Pancreas (tissue), 10 donors: ENCODE measurements around the gene TNS3. TPM values are rescaled to one million over a fixed set of nuclear protein-coding genes. Genes with fewer than 3 reads are reported as not detected.

Experiments used
- ATAC-seq, 4 donors: fragments of 200-7000 bp; cut with Tn5 transposase; one replicate each; pipeline versions ENCODE4 v1.8.0 to v1.9.1; 2020; ENCODE audit warnings: mild to moderate bottlenecking in 4 of 4, moderate library complexity in 4 of 4
- DNase-seq, 6 donors: peaks; one replicate each; pipeline ENCODE4 v3.0.0-alpha.2; 2020
- FAIRE-seq: peaks from 2 replicates; lab custom pipeline; 2012; peaks lifted over from hg19 to GRCh38; lab: Jason Lieb, UNC
- H3K27ac ChIP-seq, 4 donors: fragments of 200-600 bp; sonication (generic); 1 replicate in 3 of 4; 2 replicates in 1 of 4; pipeline versions ENCODE4 v1.5.0 to v1.8.0; 2020
- H3K27me3 ChIP-seq, 4 donors: fragments of 200-600 bp; one replicate each; pipeline ENCODE4 v1.8.0; 2021
- H3K36me3 ChIP-seq, 3 donors: fragments of 200-600 bp; sonication (generic) in 1 of 3; one replicate each; pipeline versions ENCODE4 v1.5.0 to v1.8.0; 2020 to 2021
- H3K4me1 ChIP-seq, 3 donors: fragments of 200-600 bp; one replicate each; pipeline ENCODE4 v1.8.0; 2021
- H3K4me3 ChIP-seq, 4 donors: fragments of 200-600 bp; sonication (generic) in 2 of 4; one replicate each; pipeline versions ENCODE4 v1.5.0 to v1.8.0; 2020 to 2021
- H3K9me3 ChIP-seq, 4 donors: fragments of 200-600 bp; one replicate each; pipeline ENCODE4 v1.8.0; 2021
- WGBS, 2 donors: extraction: QIAGEN DNeasy Blood & Tissue Kit; methylation state at CpG; one replicate each; pipeline ENCODE4 v1.1.7; 2013; 5-methylcytosine and 5-hydroxymethylcytosine counted together
- intact Hi-C, 3 donors: fragments of 100-400 bp; cut with DNase I; formaldehyde crosslinking; loops; one replicate each; pipeline versions ENCODE4 v1.11.1 to v1.14.2; 2022
- polyA plus RNA-seq, 2 donors: library from polyadenylated mRNA; stranded (reverse); fragments of 200-250 nt; gene quantifications; one replicate each; pipeline ENCODE4 v1.2.3, GENCODE V29; 2013
- total RNA-seq, 6 donors: library from RNA; stranded (reverse); fragmentation: NEBNext Ultra II Directional in 4 of 6; extraction: Animal tissue kit (Norgen Biotek cat#: 25700) in 4 of 6; gene quantifications; one replicate each; pipeline versions ENCODE4 v1.2.1 to v1.2.4, GENCODE V29; 2021 to 2023
- TF ChIP-seq, protein P1 (sequence below), 4 donors: fragments of 200-600 bp; sonication (generic) in 3 of 4; IDR thresholded peaks; one replicate each; pipeline versions ENCODE4 v1.5.0 to v1.8.0; 2021; ENCODE audit warnings: antibody characterized with exemption in 4 of 4
- donor health status: healthy with polysubstance abuse.
- donor health status: DM: no; HTN: no; CAD: no; lungs with moderate emphysema.
- donor health status: DM: no; HTN: no; CAD: no.
- donor health status: control.
- donor health status: control.
- donor health status: Bipolar disorder and iron deficiency.
- donor health status: DM: yes; HTN: yes; CAD: no.
- donor health status: DM: no; HTN: no; CAD: no.
- donor health status: DM: no; HTN: no; CAD: no.
- donor health status: DM: yes; HTN: yes; CAD: no.

The TNS3 gene
- total and polyA plus RNA-seq, 8 donors = 28.0 to 125 (median 91.2) TPM

- Histone ChIP-seq H3K27ac (no peak overlapping the region), H3K4me3 (no peak overlapping the region), H3K4me1 (peaks cover 0 to 10% (median 6%) of the 10 kb centered on the region in 3 donors), H3K9me3 (no peaks in the 10 kb centered on the region), H3K27me3 (no peaks in the 10 kb centered on the region), H3K36me3 (no peaks in the 10 kb centered on the region)
- DNase-seq = no peak
- no peak for FAIRE-seq
- TF ChIP-seq, protein P1, sequence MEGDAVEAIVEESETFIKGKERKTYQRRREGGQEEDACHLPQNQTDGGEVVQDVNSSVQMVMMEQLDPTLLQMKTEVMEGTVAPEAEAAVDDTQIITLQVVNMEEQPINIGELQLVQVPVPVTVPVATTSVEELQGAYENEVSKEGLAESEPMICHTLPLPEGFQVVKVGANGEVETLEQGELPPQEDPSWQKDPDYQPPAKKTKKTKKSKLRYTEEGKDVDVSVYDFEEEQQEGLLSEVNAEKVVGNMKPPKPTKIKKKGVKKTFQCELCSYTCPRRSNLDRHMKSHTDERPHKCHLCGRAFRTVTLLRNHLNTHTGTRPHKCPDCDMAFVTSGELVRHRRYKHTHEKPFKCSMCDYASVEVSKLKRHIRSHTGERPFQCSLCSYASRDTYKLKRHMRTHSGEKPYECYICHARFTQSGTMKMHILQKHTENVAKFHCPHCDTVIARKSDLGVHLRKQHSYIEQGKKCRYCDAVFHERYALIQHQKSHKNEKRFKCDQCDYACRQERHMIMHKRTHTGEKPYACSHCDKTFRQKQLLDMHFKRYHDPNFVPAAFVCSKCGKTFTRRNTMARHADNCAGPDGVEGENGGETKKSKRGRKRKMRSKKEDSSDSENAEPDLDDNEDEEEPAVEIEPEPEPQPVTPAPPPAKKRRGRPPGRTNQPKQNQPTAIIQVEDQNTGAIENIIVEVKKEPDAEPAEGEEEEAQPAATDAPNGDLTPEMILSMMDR (IDR thresholded peaks at IDR 0.05) = no peak
- WGBS, 2 donors = 89 to 95% methylated on average over 7 of the region's 7 CpGs
- ATAC-seq = no peak
- intact Hi-C loops = no loop called here
Observed at GRCh38 chr7:47267346-47267745, 314.6 kb downstream of the TNS3 start.

DNA sequence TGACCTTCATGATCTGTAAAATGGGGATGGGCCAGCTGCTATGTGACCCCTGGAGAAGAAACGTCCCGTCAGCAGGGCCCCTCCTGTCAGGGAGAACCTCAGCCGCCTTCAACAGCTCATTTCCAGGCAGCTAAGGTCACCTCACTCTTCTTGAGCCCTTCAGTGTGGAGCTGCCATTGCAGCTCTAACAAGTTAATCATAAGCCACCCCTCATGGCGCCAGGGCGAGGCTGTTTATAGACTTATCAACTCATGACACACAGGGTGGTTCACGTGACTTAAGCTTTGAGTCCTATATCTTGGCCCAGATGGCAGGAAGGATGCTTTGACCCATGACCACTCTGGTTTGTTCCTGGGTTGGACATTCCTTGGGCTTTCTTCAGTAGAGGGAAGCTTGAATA, 315.1 kb downstream of the TNS3 start:
- no peak overlapping the region for H3K4me3 ChIP-seq
- FAIRE-seq = no peak
- H3K27me3 ChIP-seq = no peaks in the 10 kb centered on the region
- no peaks in the 10 kb centered on the region for H3K36me3 ChIP-seq
- ATAC-seq = peak; percentile 80 to 88 (median 87)
- WGBS, 2 donors = 21% methylated on average over 6 of the region's 6 CpGs
- no peaks in the 10 kb centered on the region for H3K9me3 ChIP-seq
- H3K27ac ChIP-seq = peak overlapping the region in 2 of 4 donors; percentile 1 to 39
- intact Hi-C loops = no loop called here
- DNase-seq = peak in 4 of 6 donors; percentile 58 to 67 (median 62)
- peaks cover 0 to 10% (median 6%) of the 10 kb centered on the region in 3 donors for H3K4me1 ChIP-seq
- TF ChIP-seq, protein P1 (IDR thresholded peaks at IDR 0.05) = no peak

GRCh38 chr7:47266131-47266706, 315.7 kb downstream of the TNS3 start:
- FAIRE-seq = peak; percentile 5
- intact Hi-C loops = no loop called here

GRCh38 chr7:47265621-47266020, 316.3 kb downstream of the TNS3 start:
- no peak overlapping the region for H3K4me3 ChIP-seq
- DNase-seq (no peak), FAIRE-seq (no peak), ATAC-seq (no peak)
- 89 to 94% methylated on average over 4 of the region's 4 CpGs for WGBS, 2 donors
- H3K27me3 ChIP-seq = no peaks in the 10 kb centered on the region
- H3K27ac ChIP-seq = no peak overlapping the region
- no peaks in the 10 kb centered on the region for H3K36me3 ChIP-seq
- intact Hi-C loops = no loop called here
- H3K4me1 ChIP-seq = peaks cover 0 to 10% (median 6%) of the 10 kb centered on the region in 3 donors
- TF ChIP-seq, protein P1 (IDR thresholded peaks at IDR 0.05) = no peak
- H3K9me3 ChIP-seq = no peaks in the 10 kb centered on the region

More at GRCh38 chr7:47266131-47266706, 315.7 kb downstream of the TNS3 start:
- Histone ChIP-seq H3K4me3 (no peak overlapping the region), H3K36me3 (no peaks in the 10 kb centered on the region), H3K27me3 (no peaks in the 10 kb centered on the region), H3K4me1 (peaks cover 0 to 10% (median 6%) of the 10 kb centered on the region in 3 donors), H3K9me3 (no peaks in the 10 kb centered on the region), H3K27ac (peak overlapping the region in 2 of 4 donors; percentile 1 to 39)
- DNase-seq = peak in 4 of 6 donors; percentile 21 to 72 (median 54)
- 11 to 14% methylated on average over 7 of the region's 7 CpGs for WGBS, 2 donors
- TF ChIP-seq, protein P1 (IDR thresholded peaks at IDR 0.05) = peak; percentile 55 to 85 (median 76)
- peak; percentile 74 to 94 (median 88) for ATAC-seq

DNA sequence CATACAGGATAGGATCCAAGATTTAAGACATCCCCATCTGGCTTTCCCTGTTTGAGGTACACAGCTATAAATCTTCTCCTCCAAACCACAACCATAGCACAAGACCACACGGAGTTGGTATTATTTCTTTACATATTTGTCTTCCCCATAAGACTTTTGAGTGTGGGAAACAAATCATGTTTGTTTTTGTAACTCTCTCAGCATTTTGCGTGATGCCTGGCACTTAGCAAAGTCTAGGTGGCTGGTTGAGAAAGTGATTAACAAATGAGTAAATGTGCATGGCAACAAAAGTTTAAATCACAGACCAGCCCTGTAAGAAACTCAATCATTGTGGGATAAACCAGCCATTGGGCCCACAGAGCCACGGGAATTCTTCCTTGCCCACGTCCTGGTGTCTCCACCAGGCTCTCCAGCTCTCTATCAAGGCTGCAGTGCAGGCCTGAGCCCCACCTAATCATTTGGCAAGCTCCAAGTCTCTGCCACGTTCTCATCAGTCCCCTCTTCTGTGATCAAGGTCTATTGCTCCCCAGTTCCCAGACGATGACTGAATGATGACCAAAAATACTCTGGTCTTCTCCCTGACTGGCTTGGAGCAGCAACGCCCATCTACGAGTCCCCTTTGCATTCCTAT, 317.8 kb downstream of the TNS3 start:
- DNase-seq (no peak), FAIRE-seq (no peak), ATAC-seq (no peak)
- intact Hi-C loops = no loop called here
- H3K4me3 ChIP-seq = no peak overlapping the region
- WGBS, 2 donors = 67 to 68% methylated on average over 8 of the region's 8 CpGs
- peaks cover 0 to 10% (median 6%) of the 10 kb centered on the region in 3 donors for H3K4me1 ChIP-seq
- no peak overlapping the region for H3K27ac ChIP-seq
- TF ChIP-seq, protein P1 (IDR thresholded peaks at IDR 0.05) = no peak
- H3K36me3 ChIP-seq = no peaks in the 10 kb centered on the region
- no peaks in the 10 kb centered on the region for H3K27me3 ChIP-seq
- no peaks in the 10 kb centered on the region for H3K9me3 ChIP-seq
